ENCODE results near the gene CSMD2. TPM values are rescaled to one million over a fixed set of nuclear protein-coding genes. Genes with fewer than 3 reads are reported as not detected.

CSMD2 gene
- total RNA-seq, 1 experiment from 2014 or later = not detected

DNA sequence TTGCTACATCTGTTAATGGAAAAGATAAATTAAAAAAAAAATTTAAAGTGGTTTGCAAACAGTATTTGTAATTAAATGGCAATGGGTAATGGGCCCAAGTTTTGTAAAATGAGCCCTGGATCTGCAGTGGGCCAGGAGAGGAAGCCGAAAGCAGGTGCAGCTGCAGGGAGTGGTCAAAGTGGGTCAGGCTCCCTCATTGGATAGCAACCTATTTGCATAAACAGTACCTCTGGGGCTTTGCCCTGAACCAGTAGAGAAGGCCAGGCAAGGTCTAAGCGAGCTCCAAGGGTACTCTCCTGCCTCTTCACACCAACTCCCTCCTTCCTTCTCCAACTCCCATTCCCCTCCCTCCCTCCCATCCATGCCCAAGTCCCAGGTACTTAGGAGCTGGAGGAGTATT lies 162.2 kb downstream of the CSMD2 start:
- TF ChIP-seq, protein P1, sequence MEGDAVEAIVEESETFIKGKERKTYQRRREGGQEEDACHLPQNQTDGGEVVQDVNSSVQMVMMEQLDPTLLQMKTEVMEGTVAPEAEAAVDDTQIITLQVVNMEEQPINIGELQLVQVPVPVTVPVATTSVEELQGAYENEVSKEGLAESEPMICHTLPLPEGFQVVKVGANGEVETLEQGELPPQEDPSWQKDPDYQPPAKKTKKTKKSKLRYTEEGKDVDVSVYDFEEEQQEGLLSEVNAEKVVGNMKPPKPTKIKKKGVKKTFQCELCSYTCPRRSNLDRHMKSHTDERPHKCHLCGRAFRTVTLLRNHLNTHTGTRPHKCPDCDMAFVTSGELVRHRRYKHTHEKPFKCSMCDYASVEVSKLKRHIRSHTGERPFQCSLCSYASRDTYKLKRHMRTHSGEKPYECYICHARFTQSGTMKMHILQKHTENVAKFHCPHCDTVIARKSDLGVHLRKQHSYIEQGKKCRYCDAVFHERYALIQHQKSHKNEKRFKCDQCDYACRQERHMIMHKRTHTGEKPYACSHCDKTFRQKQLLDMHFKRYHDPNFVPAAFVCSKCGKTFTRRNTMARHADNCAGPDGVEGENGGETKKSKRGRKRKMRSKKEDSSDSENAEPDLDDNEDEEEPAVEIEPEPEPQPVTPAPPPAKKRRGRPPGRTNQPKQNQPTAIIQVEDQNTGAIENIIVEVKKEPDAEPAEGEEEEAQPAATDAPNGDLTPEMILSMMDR (conservative IDR thresholded peaks at IDR 0.05) = no peak
- no peak for TF ChIP-seq EZH2 (IDR thresholded peaks at IDR 0.05; ENCODE audit: low read depth)
- ChIA-PET CTCF (no interaction called here), POLR2A (ENCODE audit: unreplicated experiment) (no interaction called here)
- Histone ChIP-seq H3K27ac (no peak overlapping the region), H3K27me3 (ENCODE audit: insufficient read depth, low read depth) (peaks cover 6% of the 10 kb centered on the region; the same call in 1 of the 2 replicates), H2AFZ (no peak overlapping the region), H3F3A (ENCODE audit: insufficient read depth, low read depth) (no peaks in the 10 kb centered on the region), H4K20me1 (ENCODE audit: insufficient read depth) (no peaks in the 10 kb centered on the region), H3K4me2 (no peak overlapping the region), H3K9me2 (ENCODE audit: insufficient read depth) (no peaks in the 10 kb centered on the region), H3K79me2 (ENCODE audit: low read depth) (no peaks in the 10 kb centered on the region), H3K9me3 (ENCODE audit: insufficient read depth, low read depth) (no peaks in the 10 kb centered on the region), H3K4me1 (replicated peaks; ENCODE audit: insufficient read depth) (no peaks in the 10 kb centered on the region), H3K36me3 (ENCODE audit: low read depth) (no peaks in the 10 kb centered on the region), H3K4me3 (no peak overlapping the region)
- DNase-seq = no peak
- no TSS peak for BruUV-seq (replicated peaks)
- intact Hi-C loops (cut with micrococcal nuclease; ENCODE audit: unreplicated experiment) = no loop called here

DNA sequence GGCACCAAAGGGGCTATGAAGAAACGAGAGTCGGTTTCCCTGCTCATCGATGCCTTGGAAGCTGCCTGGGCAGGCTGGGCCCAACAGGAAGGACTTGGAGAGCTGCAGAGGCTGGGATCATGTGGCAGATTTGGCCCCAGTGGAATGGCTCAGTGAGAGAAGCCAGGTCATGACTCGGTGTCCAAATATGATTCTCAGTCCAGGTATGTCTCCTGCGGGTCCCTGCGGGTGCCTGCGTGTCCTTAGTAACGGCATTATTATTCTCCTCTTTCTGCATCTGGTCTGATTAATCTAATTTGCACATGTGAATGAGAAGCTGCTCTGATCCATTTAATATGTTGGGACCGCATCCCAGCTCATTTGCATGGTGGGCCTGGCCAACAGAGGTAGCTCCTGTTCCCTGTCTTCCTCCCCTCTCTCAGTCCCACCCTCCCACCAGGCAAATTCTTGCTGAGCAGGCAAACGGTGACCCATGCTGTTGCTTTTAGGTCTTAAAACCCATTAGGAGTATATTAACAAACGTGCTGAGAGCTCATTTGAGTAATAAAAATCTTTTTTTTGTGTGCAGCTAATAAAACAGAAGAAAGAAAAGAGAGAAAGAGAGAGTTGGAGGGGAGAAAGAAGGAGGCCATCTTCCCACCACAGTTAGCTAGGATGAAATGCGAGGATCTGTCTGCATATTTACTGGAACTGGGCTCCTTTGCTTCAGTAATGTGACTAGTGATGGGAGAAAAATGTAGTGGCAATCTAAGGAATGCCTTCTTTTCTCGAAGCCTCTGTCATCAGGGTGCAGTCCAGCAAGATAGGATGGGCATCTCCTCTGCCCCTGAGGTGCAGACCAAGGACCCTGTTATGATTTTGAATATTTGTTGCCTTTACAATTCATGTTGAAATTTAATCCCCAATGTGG lies 167.6 kb downstream of the CSMD2 start:
- Histone ChIP-seq H3K4me3 (no peak overlapping the region), H3K9me2 (ENCODE audit: insufficient read depth) (no peaks in the 10 kb centered on the region), H3K9me3 (ENCODE audit: insufficient read depth, low read depth) (no peaks in the 10 kb centered on the region), H2AFZ (no peak overlapping the region), H3K27me3 (ENCODE audit: insufficient read depth, low read depth) (peaks cover 27% of the 10 kb centered on the region; the same call in 1 of the 2 replicates), H4K20me1 (ENCODE audit: insufficient read depth) (no peaks in the 10 kb centered on the region), H3K4me1 (replicated peaks; ENCODE audit: insufficient read depth) (no peaks in the 10 kb centered on the region), H3K79me2 (ENCODE audit: low read depth) (no peaks in the 10 kb centered on the region), H3K4me2 (no peak overlapping the region), H3K27ac (no peak overlapping the region), H3K36me3 (ENCODE audit: low read depth) (no peaks in the 10 kb centered on the region), H3F3A (ENCODE audit: insufficient read depth, low read depth) (no peaks in the 10 kb centered on the region)
- ChIA-PET POLR2A (ENCODE audit: unreplicated experiment) (no interaction called here), CTCF (no interaction called here)
- no TSS peak for BruUV-seq (replicated peaks)
- intact Hi-C loops (cut with micrococcal nuclease; ENCODE audit: unreplicated experiment) = no loop called here
- TF ChIP-seq EZH2 (IDR thresholded peaks at IDR 0.05; ENCODE audit: low read depth) = no peak
- TF ChIP-seq, protein P1 (conservative IDR thresholded peaks at IDR 0.05) = no peak
- no peak for DNase-seq

DNA sequence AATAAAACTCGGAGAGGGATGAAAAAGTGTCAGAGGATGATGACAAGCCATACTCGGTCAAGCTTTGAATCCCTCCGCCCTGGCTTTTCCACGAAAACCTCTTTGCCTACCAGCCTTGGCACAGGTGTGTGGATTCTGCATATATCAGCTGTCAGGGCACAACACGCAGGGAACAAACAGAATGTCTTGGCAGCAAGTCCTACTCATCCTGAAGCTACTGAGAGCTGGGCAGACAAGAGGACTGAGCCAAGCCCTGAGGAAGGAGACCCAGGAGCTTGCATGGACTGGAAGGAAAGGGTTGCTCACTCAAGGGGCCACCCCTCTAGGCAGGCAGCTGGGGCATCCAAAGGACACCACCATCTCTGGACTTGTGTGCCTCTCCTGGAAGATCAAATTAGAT lies 168.7 kb downstream of the CSMD2 start:
- H3K9me2 ChIP-seq (ENCODE audit: insufficient read depth) = no peaks in the 10 kb centered on the region
- TF ChIP-seq, protein P1 (conservative IDR thresholded peaks at IDR 0.05) = no peak
- no peak overlapping the region for H3K27ac ChIP-seq
- DNase-seq = no peak
- H3K4me1 ChIP-seq (replicated peaks; ENCODE audit: insufficient read depth) = no peaks in the 10 kb centered on the region
- intact Hi-C loops (cut with micrococcal nuclease; ENCODE audit: unreplicated experiment) = no loop called here
- POLR2A ChIA-PET (ENCODE audit: unreplicated experiment) = no interaction called here
- no peak overlapping the region for H3K4me3 ChIP-seq
- no peaks in the 10 kb centered on the region for H3F3A ChIP-seq (ENCODE audit: insufficient read depth, low read depth)
- H2AFZ ChIP-seq = no peak overlapping the region
- H3K27me3 ChIP-seq (ENCODE audit: insufficient read depth, low read depth) = peaks cover 27% of the 10 kb centered on the region; the same call in 1 of the 2 replicates
- CTCF ChIA-PET = no interaction called here
- no peaks in the 10 kb centered on the region for H3K9me3 ChIP-seq (ENCODE audit: insufficient read depth, low read depth)
- no peaks in the 10 kb centered on the region for H3K79me2 ChIP-seq (ENCODE audit: low read depth)
- no peaks in the 10 kb centered on the region for H3K36me3 ChIP-seq (ENCODE audit: low read depth)
- no peaks in the 10 kb centered on the region for H4K20me1 ChIP-seq (ENCODE audit: insufficient read depth)
- no TSS peak for BruUV-seq (replicated peaks)
- H3K4me2 ChIP-seq = no peak overlapping the region

All from PC-9 (cell line).